HFFc6 (cell line): ENCODE data around the gene TMCO4. TPM values are rescaled to one million over a fixed set of nuclear protein-coding genes. Genes with fewer than 3 reads are reported as not detected.

ENCODE experiments used
- DNase-seq: peaks from one replicate; pipeline ENCODE4 v3.0.0-alpha.2; 2018
- H3K27ac Mint-ChIP-seq: 2 replicates; pipeline ENCODE4 v1.8.0; 2020; ENCODE audit warnings: mild to moderate bottlenecking, mixed read lengths
- H3K27me3 Mint-ChIP-seq: 2 replicates; pipeline ENCODE4 v1.8.0; 2021; ENCODE audit warnings: mild to moderate bottlenecking, moderate library complexity, mixed read lengths; ENCODE audit not compliant: insufficient read depth
- H3K36me3 Mint-ChIP-seq: 2 replicates; pipeline ENCODE4 v1.8.0; 2021; ENCODE audit warnings: low read depth, mixed read lengths
- H3K4me1 Mint-ChIP-seq: 2 replicates; pipeline ENCODE4 v1.8.0; 2020; ENCODE audit warnings: low read depth, mixed read lengths
- H3K4me3 Mint-ChIP-seq: 2 replicates; pipeline ENCODE4 v1.8.0; 2020; ENCODE audit warnings: mild to moderate bottlenecking, moderate library complexity, mixed read lengths
- H3K9me3 Mint-ChIP-seq: 2 replicates; pipeline ENCODE4 v1.8.0; 2020; ENCODE audit warnings: mild to moderate bottlenecking, mixed read lengths
- total RNA-seq, 6 experiments: library from RNA; stranded (reverse); fragmentation: NEBNext Ultra II Directional; extraction: Animal tissue kit (Norgen Biotek cat#: 25700); gene quantifications; 2 replicates in 1 of 6; 3 replicates in 5 of 6; pipeline ENCODE4 v1.2.3, GENCODE V29; 2021
- TF ChIP-seq, protein P1 (sequence below): fragments of 200-600 bp; sonication (generic); IDR thresholded peaks from 2 replicates; pipeline ENCODE4 v1.5.0; 2021; ENCODE audit warnings: antibody characterized with exemption, mild to moderate bottlenecking

TMCO4 gene
- total RNA-seq, 6 experiments from 2014 or later: 17.4 to 30.6 (median 27.8) TPM

DNA sequence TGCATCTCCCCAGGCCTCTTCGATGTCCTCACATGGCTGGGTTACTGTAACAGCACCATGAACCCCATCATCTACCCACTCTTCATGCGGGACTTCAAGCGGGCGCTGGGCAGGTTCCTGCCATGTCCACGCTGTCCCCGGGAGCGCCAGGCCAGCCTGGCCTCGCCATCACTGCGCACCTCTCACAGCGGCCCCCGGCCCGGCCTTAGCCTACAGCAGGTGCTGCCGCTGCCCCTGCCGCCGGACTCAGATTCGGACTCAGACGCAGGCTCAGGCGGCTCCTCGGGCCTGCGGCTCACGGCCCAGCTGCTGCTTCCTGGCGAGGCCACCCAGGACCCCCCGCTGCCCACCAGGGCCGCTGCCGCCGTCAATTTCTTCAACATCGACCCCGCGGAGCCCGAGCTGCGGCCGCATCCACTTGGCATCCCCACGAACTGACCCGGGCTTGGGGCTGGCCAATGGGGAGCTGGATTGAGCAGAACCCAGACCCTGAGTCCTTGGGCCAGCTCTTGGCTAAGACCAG lies 120.7 kb downstream of the TMCO4 start:
- Mint-ChIP-seq H3K27ac (no peak overlapping the region), H3K36me3 (no peaks in the 10 kb centered on the region), H3K4me1 (peaks cover 10% of the 10 kb centered on the region), H3K4me3 (no peak overlapping the region), H3K9me3 (no peaks in the 10 kb centered on the region), H3K27me3 (peaks cover 10% of the 10 kb centered on the region)
- no peak for DNase-seq
- TF ChIP-seq, protein P1, sequence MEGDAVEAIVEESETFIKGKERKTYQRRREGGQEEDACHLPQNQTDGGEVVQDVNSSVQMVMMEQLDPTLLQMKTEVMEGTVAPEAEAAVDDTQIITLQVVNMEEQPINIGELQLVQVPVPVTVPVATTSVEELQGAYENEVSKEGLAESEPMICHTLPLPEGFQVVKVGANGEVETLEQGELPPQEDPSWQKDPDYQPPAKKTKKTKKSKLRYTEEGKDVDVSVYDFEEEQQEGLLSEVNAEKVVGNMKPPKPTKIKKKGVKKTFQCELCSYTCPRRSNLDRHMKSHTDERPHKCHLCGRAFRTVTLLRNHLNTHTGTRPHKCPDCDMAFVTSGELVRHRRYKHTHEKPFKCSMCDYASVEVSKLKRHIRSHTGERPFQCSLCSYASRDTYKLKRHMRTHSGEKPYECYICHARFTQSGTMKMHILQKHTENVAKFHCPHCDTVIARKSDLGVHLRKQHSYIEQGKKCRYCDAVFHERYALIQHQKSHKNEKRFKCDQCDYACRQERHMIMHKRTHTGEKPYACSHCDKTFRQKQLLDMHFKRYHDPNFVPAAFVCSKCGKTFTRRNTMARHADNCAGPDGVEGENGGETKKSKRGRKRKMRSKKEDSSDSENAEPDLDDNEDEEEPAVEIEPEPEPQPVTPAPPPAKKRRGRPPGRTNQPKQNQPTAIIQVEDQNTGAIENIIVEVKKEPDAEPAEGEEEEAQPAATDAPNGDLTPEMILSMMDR: no peak

DNA sequence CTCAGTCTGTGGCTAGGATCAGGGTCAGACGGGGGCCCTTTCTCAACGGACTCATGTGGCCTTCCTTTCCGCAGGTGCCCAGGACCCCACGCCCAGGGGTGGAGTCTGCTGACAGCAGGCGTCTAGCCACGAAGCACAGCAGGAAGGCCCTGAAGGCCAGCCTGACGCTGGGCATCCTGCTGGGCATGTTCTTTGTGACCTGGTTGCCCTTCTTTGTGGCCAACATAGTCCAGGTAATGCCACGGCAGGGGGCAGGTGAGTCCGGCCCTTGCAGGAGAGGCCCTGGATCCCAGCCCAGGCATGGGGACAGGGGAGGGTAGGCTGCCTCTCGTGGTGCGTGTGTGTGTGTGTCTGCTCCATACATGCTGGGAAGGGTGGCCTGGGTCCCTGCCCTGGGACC lies 121.2 kb downstream of the TMCO4 start:
- TF ChIP-seq, protein P1: no peak
- no peak overlapping the region for H3K27ac Mint-ChIP-seq
- no peak for DNase-seq
- no peak overlapping the region for H3K4me3 Mint-ChIP-seq
- no peaks in the 10 kb centered on the region for H3K36me3 Mint-ChIP-seq
- peaks cover 10% of the 10 kb centered on the region for H3K4me1 Mint-ChIP-seq
- H3K27me3 Mint-ChIP-seq: peaks cover 10% of the 10 kb centered on the region
- no peaks in the 10 kb centered on the region for H3K9me3 Mint-ChIP-seq

DNA sequence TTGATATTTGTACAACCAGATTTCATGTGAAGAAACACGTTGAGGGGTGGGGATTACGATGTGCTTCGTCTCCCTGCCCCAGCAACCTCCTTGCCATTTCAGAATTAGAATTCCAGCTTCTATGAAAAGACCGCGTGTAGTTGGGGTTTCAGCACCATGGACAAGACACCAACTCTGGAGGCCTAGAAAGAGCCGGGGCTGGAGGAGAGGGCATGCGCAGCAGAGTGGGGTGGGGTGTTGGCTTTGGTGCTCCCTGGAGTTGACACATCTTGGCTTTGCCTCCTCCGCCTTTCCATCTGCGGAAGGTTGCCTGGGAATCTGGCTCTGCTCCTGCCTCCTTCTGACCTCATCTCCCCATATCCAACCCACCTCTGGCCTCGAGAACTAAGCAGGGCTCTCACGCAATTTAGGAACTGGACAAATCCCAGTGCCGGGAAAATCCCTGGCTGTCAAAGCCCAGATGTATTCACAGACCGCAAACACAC lies 123.2 kb downstream of the TMCO4 start:
- Mint-ChIP-seq H3K9me3 (no peaks in the 10 kb centered on the region), H3K27ac (no peak overlapping the region), H3K36me3 (no peaks in the 10 kb centered on the region), H3K27me3 (peaks cover 10% of the 10 kb centered on the region), H3K4me1 (no peaks in the 10 kb centered on the region), H3K4me3 (no peak overlapping the region)
- TF ChIP-seq, protein P1: no peak
- DNase-seq: peak; percentile 32

DNA sequence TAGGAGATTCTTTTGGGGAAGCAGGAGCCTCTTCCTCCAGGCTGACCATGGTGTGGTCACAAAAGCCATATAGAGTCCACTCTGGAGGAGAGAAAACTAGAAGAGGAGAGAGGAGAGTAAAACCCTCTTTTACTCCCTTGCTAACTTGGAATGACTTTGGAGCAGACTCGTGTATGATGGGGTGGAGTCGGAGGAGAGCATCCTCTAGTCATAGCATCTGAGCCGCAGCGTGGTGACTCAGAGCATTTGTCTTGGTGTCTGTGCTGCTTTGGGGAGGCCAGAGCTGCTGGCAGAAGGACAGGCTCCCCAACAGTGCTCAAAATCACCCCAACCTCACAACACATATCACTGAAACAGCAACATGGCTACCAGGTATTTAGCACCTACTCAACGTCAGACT lies 123.9 kb downstream of the TMCO4 start:
- H3K27me3 Mint-ChIP-seq: peaks cover 12% of the 10 kb centered on the region
- DNase-seq: no peak
- no peaks in the 10 kb centered on the region for H3K9me3 Mint-ChIP-seq
- no peaks in the 10 kb centered on the region for H3K36me3 Mint-ChIP-seq
- TF ChIP-seq, protein P1: no peak
- H3K4me1 Mint-ChIP-seq: no peaks in the 10 kb centered on the region
- H3K4me3 Mint-ChIP-seq: no peak overlapping the region
- no peak overlapping the region for H3K27ac Mint-ChIP-seq

DNA sequence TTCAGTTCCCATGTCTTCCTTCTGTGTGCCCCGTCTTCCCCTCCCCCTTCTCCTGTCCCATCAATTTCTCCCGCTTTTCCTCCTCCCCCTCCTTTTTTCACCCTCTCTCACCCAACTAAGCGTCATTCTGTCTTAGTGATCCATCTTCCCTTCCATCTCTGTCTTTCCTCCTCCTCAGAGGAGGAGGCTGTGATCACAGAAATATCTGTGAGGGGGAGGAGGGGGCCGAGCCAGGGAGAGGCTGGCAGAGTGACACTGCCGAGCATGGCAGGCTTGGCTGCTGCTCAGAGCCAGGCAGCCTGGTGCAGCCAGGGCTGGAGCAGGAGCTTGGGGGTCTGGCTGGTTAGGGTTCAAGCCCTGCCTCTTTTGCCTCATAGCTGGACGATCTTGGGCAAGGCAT lies 127.5 kb downstream of the TMCO4 start:
- Mint-ChIP-seq H3K27me3 (peaks cover 17% of the 10 kb centered on the region), H3K4me1 (peaks cover 15% of the 10 kb centered on the region), H3K9me3 (no peaks in the 10 kb centered on the region), H3K36me3 (no peaks in the 10 kb centered on the region), H3K4me3 (no peak overlapping the region), H3K27ac (no peak overlapping the region)
- DNase-seq: no peak
- TF ChIP-seq, protein P1: no peak

DNA sequence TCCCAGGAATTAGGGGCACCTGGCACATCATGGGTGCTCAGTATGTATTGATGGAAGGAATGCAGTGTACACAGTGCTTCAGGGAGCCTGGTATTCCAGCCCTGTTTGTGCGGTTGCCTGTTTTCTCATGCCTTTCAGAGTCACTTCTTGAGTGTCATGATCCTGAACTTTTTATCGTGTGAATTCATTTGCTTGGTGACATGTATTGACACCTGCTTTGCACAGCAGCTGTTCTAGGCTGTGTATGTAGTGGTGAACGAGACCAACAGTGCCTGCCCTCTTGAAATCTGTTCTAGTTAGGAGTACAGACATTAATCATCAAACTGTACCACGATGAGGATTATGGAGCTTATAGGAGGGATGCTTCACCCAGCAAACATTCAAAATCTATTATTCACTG lies 128.9 kb downstream of the TMCO4 start:
- Mint-ChIP-seq H3K36me3 (no peaks in the 10 kb centered on the region), H3K9me3 (no peaks in the 10 kb centered on the region), H3K4me3 (no peak overlapping the region), H3K27me3 (peaks cover 28% of the 10 kb centered on the region), H3K4me1 (peaks cover 15% of the 10 kb centered on the region), H3K27ac (no peak overlapping the region)
- TF ChIP-seq, protein P1: no peak
- no peak for DNase-seq
